DMS53 treated with DMSO at 0.1 percent for 48 hours (cell line): ENCODE data around the gene AP1G2.
"Not testable (repeated sequence)": the region's sequence is repeated elsewhere in the genome, so short reads cannot be mapped to it uniquely, and the experiment has no call there.

Source experiments
- DNase-seq: peaks from one replicate; lab custom pipeline; 2025; ENCODE audit not compliant: unreplicated experiment; lab: John Stamatoyannopoulos, UW

The AP1G2 gene

DNA sequence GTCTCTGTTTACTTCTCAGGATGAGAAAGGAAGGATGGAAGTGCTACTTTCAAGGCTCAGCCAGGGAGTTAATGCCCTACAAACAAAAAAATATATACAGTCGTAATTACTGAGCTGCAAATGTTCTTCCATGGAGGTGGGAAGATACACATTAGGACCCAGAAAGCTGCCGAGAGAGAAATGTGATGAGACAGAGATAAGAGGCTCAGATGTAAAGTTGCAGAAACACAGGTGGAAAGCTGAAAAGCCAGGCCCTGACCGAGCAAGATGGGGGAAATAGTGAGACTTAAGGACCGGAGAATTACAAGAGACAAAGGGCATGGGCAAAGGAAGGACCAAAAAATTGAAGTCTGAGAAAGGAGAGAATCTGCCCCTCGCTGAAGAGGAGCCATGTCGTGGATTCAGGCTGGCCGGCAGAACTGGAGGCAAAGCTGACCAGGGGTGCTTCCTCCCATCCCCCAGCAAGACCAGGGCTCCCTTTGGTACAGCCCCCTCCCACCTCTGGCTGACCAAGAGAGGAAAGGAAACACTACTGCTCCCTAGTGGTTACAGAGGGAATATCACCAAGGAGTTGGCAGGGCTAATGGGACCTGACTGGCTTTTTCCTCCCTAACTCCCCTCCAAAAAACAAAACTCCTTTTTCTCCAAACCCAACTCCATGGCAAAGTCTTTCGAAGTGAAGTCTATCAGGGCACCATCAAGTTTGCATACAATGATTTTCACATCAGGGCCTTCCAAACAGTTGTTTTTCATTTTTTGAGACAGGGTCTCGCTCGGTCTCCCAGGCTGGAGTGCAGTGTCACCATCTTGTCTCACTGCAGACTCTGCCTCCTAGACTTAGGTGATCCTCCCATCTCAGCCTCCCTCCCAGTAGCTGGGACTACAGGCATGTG lies 28.1 kb downstream of the AP1G2 start:
- DNase-seq = peak; percentile 7

- DNase-seq = no peak
These were observed 28.8 kb downstream of the AP1G2 start for GRCh38 chr14:23538785-23539184.

GRCh38 chr14:23538050-23538718 lies 29.4 kb downstream of the AP1G2 start:
- no peak for DNase-seq

GRCh38 chr14:23537351-23538049 lies 30.1 kb downstream of the AP1G2 start:
- DNase-seq = peak; percentile 8

- not testable (repeated sequence) for DNase-seq
These were observed 30.7 kb downstream of the AP1G2 start for GRCh38 chr14:23536906-23537305.

DNA sequence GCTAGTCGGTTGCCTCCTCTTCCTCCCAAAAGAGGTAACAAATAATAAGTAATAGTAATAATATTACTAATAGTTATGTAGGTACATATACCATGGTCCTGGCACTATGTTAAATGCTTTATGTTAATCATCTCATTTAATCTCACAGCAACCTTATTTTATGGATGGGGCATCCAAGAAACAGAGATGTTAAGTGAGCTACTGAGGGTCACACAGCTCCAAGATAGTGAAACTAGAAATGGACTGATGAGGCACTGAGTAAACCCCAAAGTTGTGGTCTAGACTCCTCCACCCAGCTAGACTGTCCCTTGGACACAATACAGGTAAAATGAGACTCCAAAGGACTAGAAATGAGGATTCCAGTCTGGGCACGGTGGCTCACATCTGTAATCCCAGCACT lies 31.1 kb downstream of the AP1G2 start:
- no peak for DNase-seq

- DNase-seq = no peak
These were observed 31.6 kb downstream of the AP1G2 start for GRCh38 chr14:23535943-23536342.

DNA sequence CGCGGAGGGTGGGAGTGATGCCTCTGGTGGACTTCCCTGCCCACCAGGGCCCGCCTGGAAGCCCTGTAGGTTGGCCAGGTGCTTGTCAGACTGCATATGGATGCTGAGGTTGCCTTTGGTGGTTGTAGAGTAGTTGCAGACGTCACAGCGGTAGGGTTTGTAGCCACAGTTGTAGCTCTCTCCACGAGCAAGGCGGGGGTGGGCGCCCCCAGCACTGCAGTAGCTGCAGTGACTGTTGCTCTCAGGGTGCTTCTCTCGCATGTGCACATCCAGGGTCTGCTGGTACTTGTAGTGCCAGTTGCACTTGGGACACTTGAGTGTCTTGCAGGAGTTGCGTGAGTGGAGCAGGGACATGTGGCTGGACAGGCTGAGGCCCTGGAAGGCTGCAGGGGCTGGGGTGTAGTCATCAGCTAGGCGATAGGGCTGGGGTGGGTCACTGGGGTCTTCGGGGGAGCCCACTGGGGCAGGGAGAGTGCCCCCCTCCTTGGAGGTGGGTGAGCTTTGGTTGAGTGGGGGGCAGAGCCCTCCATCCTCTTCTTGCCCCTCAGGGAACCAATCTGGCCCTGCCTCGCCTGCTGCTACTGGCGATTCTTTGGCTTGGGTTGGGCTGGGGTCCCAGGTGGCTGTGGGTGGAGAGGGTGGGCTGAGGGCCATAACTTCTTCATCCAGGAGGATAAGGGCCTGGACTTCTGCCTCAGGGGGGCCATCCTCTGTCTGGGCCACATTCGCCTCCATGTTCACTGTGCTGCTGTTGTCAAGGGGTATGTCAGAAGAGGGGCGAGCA lies 33.7 kb downstream of the AP1G2 start:
- DNase-seq = no peak

GRCh38 chr14:23532658-23533057 lies 34.9 kb downstream of the AP1G2 start:
- DNase-seq = no peak

DNA sequence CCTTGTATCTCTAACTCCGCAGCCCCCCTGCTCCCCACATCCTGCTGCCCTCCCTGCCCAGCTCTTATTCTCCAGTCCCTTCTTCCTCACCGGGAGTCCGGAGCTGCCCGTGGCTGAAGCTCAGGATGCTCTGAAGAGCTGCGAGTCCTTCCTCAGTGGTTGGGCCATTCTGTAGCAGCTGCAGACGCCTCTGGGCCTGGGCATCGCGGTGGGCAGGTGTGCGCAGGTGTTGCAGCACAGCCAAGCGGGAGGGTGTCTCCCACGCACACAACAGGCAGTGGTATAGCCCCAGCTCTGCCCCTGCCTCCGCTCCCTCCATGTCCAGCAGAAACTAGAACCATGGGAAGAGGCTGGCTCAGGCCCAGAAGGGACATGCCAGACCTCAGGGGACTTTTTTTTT lies 36.2 kb downstream of the AP1G2 start:
- no peak for DNase-seq

GRCh38 chr14:23530375-23531055 lies 37.1 kb downstream of the AP1G2 start:
- peak; percentile 43 for DNase-seq

DNA sequence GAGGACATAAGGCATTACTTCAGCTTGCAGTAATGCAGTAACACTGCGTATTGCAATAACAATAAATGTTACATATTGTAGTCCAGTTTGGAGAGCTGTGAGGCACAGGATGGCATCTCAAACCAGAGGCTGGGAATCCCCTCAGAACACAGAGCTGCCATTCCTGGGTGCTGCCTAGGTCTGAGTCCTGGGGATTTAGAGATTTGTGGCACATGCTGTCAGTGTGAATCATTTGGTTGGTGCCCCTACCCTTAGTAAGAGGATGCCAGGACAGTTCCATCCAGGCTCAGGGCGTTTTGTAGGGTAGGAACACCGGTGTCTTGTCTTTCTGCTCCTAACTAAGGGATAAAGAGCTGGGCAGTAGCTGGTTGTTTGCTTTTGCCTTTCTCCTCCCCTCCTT lies 38.6 kb downstream of the AP1G2 start:
- DNase-seq = no peak

DNA sequence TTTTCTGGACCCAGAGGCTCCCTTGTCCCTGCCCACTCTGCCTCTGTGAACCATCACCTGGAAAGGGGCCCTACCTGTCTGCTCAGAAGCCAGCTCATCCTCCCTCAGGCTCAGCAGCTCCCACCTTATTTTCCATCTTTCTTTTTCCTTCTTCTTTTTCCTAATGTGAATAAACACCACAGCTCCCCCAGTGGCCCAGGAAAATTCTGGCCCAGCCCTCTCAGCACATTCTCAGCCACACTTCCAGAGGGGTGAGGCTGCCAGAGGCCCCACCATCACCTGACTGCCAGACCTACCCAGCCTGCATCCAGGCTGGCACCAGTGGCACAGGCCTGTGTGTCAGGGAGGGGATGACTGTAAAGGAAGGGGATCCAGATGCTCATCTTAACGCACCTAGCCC lies 39.0 kb downstream of the AP1G2 start:
- DNase-seq = no peak

GRCh38 chr14:23525611-23526010 lies 42.0 kb downstream of the AP1G2 start:
- no peak for DNase-seq

DNA sequence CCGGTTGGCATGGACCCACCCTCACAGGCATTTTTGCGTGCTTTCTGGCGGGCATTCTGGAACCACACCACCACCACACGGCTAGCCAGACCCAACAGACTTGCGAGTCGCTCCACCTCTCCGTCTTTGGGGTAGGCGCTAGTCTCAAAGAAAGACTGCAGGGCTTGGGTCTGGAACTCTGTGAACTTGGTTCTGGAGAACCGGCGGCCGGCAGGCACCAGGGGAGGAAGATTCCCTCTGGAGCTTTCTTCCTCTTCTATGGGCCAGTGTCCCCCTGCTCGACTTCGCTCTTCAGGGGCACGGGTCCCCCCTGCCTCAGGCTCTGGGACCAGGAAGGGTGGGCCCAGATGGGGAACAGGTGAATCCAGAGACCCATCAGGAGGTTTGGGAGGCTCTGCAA lies 42.6 kb downstream of the AP1G2 start:
- no peak for DNase-seq

DNA sequence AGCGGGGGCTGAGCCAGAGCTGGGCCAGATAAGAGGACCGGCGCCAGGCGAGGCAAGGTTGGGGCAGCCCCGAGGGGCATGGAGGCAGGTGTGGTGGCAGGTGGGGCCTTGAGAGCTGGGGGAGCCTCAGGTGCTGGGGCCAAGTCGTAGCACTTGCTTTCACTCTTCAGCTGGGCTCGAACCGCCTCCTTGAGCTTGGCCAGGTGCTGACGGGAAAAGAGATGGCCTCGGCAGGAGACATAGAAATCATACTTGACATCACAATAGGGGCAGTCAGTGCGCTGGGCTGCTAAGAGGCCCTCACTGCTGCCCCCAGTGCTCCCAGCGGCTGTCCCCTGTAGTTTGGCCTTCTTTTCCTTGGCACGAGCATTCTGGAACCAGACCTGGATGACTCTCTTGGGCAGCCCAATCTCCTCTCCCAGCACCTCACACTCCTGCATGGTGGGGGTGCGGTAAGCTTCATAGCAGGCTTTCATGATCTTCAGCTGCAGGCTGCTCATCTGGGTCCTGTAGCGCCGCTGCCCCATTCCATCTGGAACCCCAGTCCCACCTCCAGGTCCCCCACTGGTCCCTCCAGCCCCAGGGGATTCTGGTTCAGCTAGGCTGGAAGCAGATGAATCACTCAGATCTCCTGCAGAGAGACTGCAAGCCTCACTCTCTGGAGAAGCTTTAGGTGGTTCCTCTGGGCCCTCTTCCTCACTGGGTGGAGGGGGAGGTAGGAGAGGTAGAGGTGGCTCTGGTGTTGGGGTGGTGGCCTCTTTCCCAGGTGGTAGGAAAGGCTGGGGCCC lies 44.2 kb downstream of the AP1G2 start:
- no peak for DNase-seq

GRCh38 chr14:23522643-23523198 lies 44.9 kb downstream of the AP1G2 start:
- no peak for DNase-seq

DNA sequence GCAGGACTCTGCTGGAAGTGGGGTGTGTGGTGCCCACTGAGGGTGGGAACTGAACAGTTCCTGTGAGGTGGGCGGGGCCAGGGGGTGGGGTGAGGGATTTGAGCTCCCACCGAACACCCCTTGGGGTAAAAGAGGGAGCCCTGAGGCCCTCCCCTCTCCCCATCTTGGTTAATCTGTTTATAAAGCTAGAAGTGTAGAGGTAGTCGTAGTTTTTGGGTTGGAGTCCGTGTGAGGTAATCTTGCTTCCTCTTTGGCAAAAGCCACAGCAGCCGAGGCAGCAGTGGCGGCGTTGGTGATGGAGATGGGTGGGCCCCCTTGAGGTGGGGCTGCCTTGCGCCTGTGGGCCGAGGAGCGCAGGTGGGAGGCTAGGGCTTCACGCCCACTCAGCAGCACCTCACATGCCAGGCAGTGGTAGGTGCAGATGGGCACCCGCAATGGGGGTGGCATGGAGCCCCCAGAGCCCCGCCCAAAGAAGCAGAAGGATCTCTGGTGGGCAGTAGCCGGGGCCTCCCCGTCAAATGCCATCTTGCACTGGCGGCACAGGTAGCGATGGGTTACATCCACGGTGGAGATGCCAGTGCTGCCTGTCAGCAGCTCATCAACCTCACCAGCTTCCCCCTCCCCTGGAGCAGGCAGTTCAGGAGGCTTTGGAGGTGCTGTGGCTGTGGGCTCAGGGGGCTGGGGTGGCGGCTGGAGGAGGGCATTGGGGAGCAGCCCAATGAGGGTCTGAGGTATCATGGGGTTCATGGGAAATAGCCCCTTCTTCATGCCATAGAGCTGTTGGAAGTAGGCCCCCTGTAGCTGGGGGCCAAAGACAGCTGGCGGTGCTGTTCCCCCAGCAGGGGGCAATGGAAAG lies 45.6 kb downstream of the AP1G2 start:
- no peak for DNase-seq
